Measurements from ENCODE around the gene ROBO3.

Gene ROBO3

DNA sequence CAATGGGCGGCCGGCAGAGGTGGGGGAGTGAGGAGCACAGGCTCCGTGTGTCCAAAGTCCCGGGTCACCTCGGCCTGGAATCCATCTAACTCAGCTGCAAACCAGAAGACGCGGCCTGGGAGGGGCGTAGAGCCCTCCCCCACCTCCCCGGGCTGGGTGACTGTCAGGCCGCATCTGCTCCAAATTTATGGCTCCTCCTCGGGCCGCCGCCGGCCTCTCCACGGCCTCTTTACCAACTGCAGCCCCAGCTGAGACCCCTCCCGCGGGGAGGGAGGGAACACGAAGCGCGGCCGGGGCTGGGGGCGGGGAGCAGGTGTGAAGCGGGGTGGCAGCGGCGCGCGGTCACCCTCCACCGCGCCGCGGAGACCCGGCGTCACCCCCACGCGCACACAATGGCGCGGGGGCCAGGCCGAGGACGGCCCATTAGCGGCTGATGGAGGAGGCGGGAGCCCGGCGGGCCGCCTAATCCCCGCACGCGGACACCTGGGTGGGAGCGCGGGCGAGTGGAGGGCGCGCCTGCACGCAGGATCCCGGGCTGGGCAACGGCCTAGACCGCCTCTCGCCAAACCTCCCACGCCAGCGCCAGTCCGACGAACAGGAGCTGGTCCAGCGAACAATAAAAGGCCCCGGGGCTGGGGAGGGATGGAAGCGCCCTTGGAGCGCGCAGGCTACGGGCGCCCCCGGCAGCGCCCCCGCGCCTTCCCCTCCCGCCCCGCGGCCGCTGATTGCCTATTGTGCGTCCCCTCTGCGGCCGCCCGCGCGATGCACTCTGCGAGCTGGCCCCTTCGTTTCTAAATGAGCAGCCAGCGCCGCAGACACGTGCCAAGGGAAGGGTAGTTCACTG is 25.9 kb upstream of the ROBO3 start:
- TF ChIP-seq ZNF274 (IDR thresholded peaks at IDR 0.05; ENCODE audit: low read depth, low read length) = no peak
- no peak overlapping the region; the same call in 1 of the 2 replicates for H3K4me3 ChIP-seq (ENCODE audit: low read length)

DNA sequence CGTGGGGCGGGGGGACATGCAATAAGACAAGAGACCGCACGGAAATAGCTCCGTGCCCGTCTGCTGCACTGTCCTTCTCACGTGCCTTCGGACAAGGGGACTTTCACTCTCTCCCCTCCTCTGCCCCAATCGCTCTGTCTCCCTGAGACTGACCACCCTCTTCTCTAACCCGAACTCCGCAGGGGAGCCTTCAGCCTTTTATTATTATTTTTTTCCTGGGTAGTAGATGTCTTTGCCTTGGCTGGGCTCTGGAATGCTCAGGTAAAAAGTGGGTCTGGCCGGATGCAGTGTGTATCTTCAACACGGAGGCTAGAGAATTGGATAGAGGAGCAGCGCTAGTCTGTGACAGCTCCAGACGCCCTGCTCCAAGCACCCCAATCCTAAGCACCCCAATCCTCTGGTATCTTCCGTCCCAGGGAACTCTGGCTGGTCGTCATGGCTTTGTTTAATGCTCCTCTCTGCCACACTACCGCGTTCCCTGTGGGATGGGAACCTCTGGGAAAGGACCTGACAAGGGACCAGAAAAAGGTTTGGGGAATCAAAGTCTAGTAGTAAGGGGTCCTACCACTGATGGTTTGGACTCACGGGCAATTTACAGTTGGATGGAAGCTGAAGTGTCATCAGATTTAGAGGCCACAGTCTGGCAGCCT is 25.1 kb upstream of the ROBO3 start:
- TF ChIP-seq ZNF274 (IDR thresholded peaks at IDR 0.05; ENCODE audit: low read depth, low read length) = no peak
- no peak overlapping the region; the same call in 1 of the 2 replicates for H3K4me3 ChIP-seq (ENCODE audit: low read length)

- TF ChIP-seq ZNF274 (IDR thresholded peaks at IDR 0.05; ENCODE audit: low read depth, low read length) = no peak
- no peak overlapping the region for H3K4me3 ChIP-seq (ENCODE audit: low read length)
Measured at GRCh38 chr11:124840666-124841065, 24.6 kb upstream of the ROBO3 start.

- no peak overlapping the region for H3K4me3 ChIP-seq (ENCODE audit: low read length)
- no peak for TF ChIP-seq ZNF274 (IDR thresholded peaks at IDR 0.05; ENCODE audit: low read depth, low read length)
Measured at GRCh38 chr11:124841201-124841600, 24.0 kb upstream of the ROBO3 start.

DNA sequence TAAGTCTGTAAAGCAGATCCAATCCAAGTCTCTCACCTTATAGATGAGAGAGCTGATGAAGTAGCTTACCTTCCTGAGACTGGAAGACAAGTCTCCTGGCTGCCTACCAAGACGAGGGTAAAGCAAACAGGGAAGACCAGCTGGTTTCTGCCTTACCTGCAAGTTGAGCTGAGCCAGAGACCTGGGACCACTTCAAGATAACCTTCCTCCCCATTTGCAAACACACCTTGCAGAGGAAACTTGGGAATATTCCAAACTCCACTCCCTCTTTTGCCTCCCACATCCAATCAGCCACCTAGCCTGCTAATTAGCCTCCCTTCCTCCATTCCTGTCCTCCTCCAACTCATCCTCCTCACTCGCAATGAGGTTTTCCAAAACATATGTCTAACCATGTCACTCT is 23.4 kb upstream of the ROBO3 start:
- no peak overlapping the region for H3K4me3 ChIP-seq (ENCODE audit: low read length)
- TF ChIP-seq ZNF274 (IDR thresholded peaks at IDR 0.05; ENCODE audit: low read depth, low read length) = no peak

DNA sequence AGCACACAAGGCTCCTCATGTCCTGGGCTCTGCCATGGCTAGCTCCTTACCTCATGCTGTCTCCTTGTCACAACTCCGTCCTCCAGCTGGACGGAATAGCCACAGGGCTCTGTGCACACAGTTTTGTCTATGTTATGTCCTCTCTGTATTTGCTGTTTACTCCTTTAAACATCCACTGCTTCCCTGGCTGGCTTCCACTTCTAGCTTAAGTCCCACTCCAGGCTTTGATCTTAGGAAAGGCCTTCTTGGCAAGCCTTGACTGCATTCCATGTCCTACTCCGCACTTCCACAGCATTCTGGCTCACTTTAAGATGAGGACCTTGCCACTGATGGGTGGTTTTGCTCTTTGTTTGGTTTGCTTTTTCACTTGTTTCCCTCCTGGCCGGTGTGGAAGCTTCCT is 22.9 kb upstream of the ROBO3 start:
- TF ChIP-seq ZNF274 (IDR thresholded peaks at IDR 0.05; ENCODE audit: low read depth, low read length) = no peak
- no peak overlapping the region for H3K4me3 ChIP-seq (ENCODE audit: low read length)

DNA sequence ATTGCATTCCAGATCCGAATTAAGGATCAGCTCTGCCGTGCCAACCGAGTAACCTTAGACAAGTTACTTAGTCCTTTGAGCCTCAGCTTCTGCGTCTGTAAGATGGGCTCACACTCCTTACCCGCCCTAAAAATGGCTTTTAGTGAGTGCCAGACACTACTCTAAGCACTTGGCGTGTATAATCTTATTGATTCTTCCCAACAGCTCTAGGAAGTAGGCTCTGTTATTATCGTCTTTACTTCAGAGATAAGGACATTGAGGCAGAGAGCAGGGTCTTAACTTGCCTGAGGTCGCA is 21.7 kb upstream of the ROBO3 start:
- no peak for TF ChIP-seq ZNF274 (IDR thresholded peaks at IDR 0.05; ENCODE audit: low read depth, low read length)
- no peak overlapping the region for H3K4me3 ChIP-seq (ENCODE audit: low read length)

- no peak for TF ChIP-seq ZNF274 (IDR thresholded peaks at IDR 0.05; ENCODE audit: low read depth, low read length)
- no peak overlapping the region for H3K4me3 ChIP-seq (ENCODE audit: low read length)
Measured at GRCh38 chr11:124844664-124845079, 20.6 kb upstream of the ROBO3 start.

GRCh38 chr11:124846070-124846673 is 19.1 kb upstream of the ROBO3 start:
- H3K4me3 ChIP-seq (ENCODE audit: low read length) = no peak overlapping the region
- TF ChIP-seq ZNF274 (IDR thresholded peaks at IDR 0.05; ENCODE audit: low read depth, low read length) = no peak

- H3K4me3 ChIP-seq (ENCODE audit: low read length) = no peak overlapping the region
- no peak for TF ChIP-seq ZNF274 (IDR thresholded peaks at IDR 0.05; ENCODE audit: low read depth, low read length)
Measured at GRCh38 chr11:124859171-124859570, 6.1 kb upstream of the ROBO3 start.

DNA sequence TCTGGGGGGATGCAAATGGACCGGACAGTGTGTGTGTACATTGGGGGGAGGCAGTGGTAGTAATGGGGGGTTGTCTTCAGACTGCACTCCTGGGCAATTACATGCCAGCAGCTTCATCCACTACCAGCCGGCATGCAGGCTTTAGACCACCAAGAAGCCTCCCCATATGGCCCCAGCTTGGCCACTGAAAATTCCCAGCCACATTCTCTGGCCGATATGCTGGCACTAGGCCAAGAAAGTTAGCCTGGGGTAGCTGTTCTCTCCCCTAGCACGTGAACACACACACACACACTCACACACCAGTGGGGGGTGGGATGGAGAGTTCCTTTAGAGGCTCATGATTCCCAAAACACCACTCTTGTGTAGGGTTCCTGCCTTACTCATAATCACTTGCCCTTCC is 3.6 kb upstream of the ROBO3 start:
- no peak overlapping the region for H3K4me3 ChIP-seq (ENCODE audit: low read length)
- TF ChIP-seq ZNF274 (IDR thresholded peaks at IDR 0.05; ENCODE audit: low read depth, low read length) = no peak

DNA sequence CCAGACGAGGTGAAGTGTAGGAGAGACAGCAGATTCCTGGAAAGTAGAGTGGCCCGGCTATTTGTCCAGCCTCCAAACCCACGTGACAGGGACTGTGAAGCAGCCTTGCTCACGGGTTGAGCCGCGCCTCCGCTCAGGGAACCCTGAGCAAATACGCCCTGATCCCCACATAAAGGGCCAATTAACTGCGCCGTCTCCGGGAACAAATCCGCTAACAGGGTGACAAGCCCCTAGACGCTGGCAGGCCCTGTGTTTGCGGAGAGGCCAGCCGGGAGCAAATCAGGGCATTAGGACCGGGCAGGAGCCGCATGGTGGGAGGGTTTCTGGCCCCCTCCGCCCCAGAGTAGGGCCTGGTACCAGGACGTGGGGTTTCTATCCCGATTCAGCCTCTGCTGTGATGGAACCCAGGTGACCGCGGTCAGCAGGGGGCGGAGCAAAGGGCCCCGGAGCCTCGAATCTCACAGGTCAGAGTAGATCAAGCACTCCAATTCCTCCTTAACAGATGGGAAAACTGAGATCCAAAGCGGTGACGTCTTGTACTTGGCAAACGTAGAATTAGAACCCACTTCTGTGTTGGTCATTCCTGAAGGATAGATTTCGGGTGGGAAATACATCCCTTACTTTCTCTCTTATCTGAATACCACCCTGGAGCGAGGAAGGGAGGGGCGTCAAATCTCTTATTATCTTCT is 2.0 kb upstream of the ROBO3 start:
- no peak for TF ChIP-seq ZNF274 (IDR thresholded peaks at IDR 0.05; ENCODE audit: low read depth, low read length)
- no peak overlapping the region for H3K4me3 ChIP-seq (ENCODE audit: low read length)

- H3K4me3 ChIP-seq (ENCODE audit: low read length) = no peak overlapping the region
- no peak for TF ChIP-seq ZNF274 (IDR thresholded peaks at IDR 0.05; ENCODE audit: low read depth, low read length)
Measured at GRCh38 chr11:124863826-124864165, 1.4 kb upstream of the ROBO3 start.

GRCh38 chr11:124864176-124864891 is 898 bp upstream of the ROBO3 start:
- H3K4me3 ChIP-seq (ENCODE audit: low read length) = no peak overlapping the region
- TF ChIP-seq ZNF274 (IDR thresholded peaks at IDR 0.05; ENCODE audit: low read depth, low read length) = no peak
